Calu3 (cell line): ENCODE measurements around the gene SHISAL2B. TPM values are rescaled to one million over a fixed set of nuclear protein-coding genes. Genes with fewer than 3 reads are reported as not detected.
A peak's percentile ranks its signal among the peaks of the same experiment; 100 is the strongest.

ENCODE experiments used
- BruUV-seq: library from RNA; stranded (reverse); fragments of 400-500 nt; replicated peaks from 2 replicates; lab custom pipeline; 2021; lab: Mats Ljungman, UMichigan
- CTCF ChIA-PET: fragments of 300-600 bp; sonication (Branson Sonifier 250); formaldehyde crosslinking; loops from one replicate; lab custom pipeline; 2022; ENCODE audit warnings: antibody characterized with exemption; lab: Charles Lee
- DNase-seq: peaks from one replicate; pipeline ENCODE4 v3.0.0; 2022
- H3K27ac Mint-ChIP-seq: one replicate; pipeline ENCODE4 v1.8.0; 2022; ENCODE audit warnings: mixed read lengths; ENCODE audit not compliant: unreplicated experiment
- H3K27me3 Mint-ChIP-seq: one replicate; pipeline ENCODE4 v1.8.0; 2022; ENCODE audit warnings: mixed read lengths; ENCODE audit not compliant: unreplicated experiment
- H3K36me3 Mint-ChIP-seq: one replicate; pipeline ENCODE4 v1.8.0; 2022; ENCODE audit warnings: mild to moderate bottlenecking, moderate library complexity, mixed read lengths; ENCODE audit not compliant: insufficient read depth, unreplicated experiment
- H3K4me1 Mint-ChIP-seq: one replicate; pipeline ENCODE4 v1.8.0; 2022; ENCODE audit warnings: mild to moderate bottlenecking, low read depth, mixed read lengths; ENCODE audit not compliant: unreplicated experiment
- H3K4me3 Mint-ChIP-seq: one replicate; pipeline ENCODE4 v1.8.0; 2022; ENCODE audit warnings: mild to moderate bottlenecking, low read depth, moderate library complexity, mixed read lengths; ENCODE audit not compliant: unreplicated experiment
- H3K9me3 Mint-ChIP-seq: one replicate; pipeline ENCODE4 v1.8.0; 2022; ENCODE audit warnings: low read depth, mixed read lengths; ENCODE audit not compliant: unreplicated experiment
- intact Hi-C: fragments of 100-400 bp; cut with micrococcal nuclease; formaldehyde crosslinking; loops from one replicate; pipeline ENCODE4 v1.10.0; 2022; ENCODE audit not compliant: unreplicated experiment
- total RNA-seq: library from RNA; stranded (reverse); gene quantifications from 2 replicates; pipeline ENCODE4 v1.2.3, GENCODE V29; 2022
- TF ChIP-seq, protein P1 (sequence below): fragments of 200-600 bp; IDR thresholded peaks from one replicate; pipeline ENCODE4 v1.8.0; 2022; ENCODE audit warnings: antibody characterized with exemption; ENCODE audit not compliant: unreplicated experiment

SHISAL2B gene
- total RNA-seq, 1 experiment from 2014 or later, result not detected

DNA sequence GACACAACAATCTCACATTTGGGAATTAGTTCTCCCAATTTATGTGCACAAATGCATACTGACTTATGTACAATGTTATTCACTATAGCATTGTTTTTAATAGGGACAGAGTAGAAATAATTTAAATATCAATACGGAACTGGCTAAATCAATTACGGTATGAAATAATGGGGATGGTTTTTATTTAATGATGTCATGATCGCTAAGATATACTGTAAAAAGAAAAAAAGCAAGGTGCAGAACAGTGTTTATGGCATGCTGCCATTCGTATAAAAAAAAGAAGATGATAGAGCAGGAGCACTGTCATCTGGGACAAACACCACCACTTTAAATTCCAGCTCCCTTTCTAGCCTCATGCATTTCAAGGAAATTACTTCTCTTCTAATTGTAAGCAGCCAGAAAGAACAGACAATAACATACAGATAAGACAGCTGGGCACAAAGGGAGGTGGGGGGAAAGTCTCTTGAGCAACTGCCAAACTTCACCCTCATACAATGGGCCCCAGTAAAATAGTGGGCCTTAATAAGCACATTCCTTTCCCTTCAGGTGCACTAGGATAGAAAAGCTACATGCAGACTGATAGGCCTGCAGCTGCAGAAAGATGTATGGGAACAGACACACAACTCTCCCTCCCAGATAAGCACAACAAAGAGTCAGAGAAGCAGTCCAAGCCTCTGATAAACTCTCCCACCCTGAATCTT is 69.8 kb downstream of the SHISAL2B start:
- BruUV-seq, result no TSS peak

DNA sequence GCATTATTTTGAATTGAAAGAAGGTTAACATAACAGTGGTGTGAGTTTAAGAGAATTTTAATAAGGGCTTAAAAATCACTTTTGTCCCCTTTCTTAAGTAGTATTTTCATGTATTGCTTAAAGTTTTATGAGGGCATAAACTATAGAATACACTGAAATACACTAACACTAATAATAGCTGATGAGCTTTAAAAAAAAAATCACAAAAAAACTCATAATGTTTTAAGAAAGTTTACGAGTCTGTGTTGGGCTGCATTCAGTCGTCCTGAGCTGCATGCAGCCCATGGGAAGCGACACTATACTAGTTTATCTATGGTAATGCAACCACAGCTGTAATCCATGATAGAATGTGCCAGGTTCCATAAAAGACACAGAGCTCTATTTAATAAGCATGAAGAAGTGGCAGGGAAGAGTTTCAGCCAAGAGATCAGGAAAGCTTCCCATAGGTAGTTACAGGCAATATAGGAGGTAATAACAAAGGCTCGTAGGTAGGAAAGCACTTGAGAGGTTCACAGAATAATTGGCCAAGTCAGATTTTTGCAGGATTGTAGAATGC is 73.7 kb downstream of the SHISAL2B start:
- peaks cover 20% of the 10 kb centered on the region for H3K4me1 Mint-ChIP-seq
- no peak for DNase-seq
- no peak overlapping the region for H3K27ac Mint-ChIP-seq
- TF ChIP-seq, protein P1, sequence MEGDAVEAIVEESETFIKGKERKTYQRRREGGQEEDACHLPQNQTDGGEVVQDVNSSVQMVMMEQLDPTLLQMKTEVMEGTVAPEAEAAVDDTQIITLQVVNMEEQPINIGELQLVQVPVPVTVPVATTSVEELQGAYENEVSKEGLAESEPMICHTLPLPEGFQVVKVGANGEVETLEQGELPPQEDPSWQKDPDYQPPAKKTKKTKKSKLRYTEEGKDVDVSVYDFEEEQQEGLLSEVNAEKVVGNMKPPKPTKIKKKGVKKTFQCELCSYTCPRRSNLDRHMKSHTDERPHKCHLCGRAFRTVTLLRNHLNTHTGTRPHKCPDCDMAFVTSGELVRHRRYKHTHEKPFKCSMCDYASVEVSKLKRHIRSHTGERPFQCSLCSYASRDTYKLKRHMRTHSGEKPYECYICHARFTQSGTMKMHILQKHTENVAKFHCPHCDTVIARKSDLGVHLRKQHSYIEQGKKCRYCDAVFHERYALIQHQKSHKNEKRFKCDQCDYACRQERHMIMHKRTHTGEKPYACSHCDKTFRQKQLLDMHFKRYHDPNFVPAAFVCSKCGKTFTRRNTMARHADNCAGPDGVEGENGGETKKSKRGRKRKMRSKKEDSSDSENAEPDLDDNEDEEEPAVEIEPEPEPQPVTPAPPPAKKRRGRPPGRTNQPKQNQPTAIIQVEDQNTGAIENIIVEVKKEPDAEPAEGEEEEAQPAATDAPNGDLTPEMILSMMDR, result no peak
- H3K4me3 Mint-ChIP-seq, result no peak overlapping the region
- BruUV-seq, result no TSS peak
- H3K36me3 Mint-ChIP-seq, result peaks cover 20% of the 10 kb centered on the region
- intact Hi-C loops, result no loop called here
- CTCF ChIA-PET, result no interaction called here
- H3K27me3 Mint-ChIP-seq, result no peaks in the 10 kb centered on the region
- no peaks in the 10 kb centered on the region for H3K9me3 Mint-ChIP-seq

More for the DNA sequence above, 69.8 kb downstream of the SHISAL2B start:
- Mint-ChIP-seq H3K9me3 (no peaks in the 10 kb centered on the region), H3K4me3 (no peak overlapping the region), H3K27me3 (no peaks in the 10 kb centered on the region), H3K4me1 (no peaks in the 10 kb centered on the region), H3K36me3 (peaks cover 5% of the 10 kb centered on the region), H3K27ac (no peak overlapping the region)
- no peak for DNase-seq
- CTCF ChIA-PET, result no interaction called here
- intact Hi-C loops, result no loop called here
- TF ChIP-seq, protein P1, result no peak

DNA sequence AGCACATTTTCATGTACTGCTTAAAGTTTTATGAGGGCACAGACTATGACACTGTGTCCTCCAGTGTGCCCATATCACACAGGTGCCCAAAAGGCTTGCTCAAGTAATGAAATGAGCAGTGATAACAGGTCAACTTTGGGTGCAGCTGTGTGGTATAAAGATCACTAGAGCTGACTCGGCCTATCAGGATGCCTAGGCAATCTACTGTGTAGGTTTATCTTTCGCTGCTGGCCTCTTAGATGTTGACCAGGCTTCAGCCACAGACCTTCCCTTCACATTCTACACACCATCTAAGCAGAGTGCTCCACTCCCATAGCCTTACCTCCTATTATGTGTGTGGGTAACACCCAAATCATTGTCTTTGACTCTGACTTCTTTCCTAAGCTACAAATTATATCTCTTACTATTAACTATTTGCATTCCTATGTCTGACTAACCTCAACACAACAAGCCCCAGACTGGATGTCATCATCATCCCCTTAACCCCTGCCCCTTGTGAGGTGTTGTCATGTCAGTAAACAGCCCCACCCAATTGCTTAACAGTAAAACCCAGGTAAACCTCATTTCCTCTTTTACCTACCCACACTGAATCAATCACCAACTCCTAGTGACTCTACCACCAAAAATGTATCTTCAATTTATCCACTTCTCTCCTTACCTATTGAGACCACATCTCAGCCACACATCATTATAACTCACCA is 75.7 kb downstream of the SHISAL2B start:
- Mint-ChIP-seq H3K9me3 (no peaks in the 10 kb centered on the region), H3K36me3 (peaks cover 27% of the 10 kb centered on the region), H3K4me1 (peaks cover 33% of the 10 kb centered on the region), H3K27me3 (no peaks in the 10 kb centered on the region), H3K27ac (peak overlapping the region; percentile 12), H3K4me3 (peak overlapping the region; percentile 8)
- BruUV-seq, result no TSS peak
- CTCF ChIA-PET, result interaction anchor here (0.7 kb wide), 1 partner anchor 107 kb away, joined by 3 read pairs; no protein-coding TSS in a partner anchor
- peak; percentile 18 for DNase-seq
- intact Hi-C loops, result no loop called here
- TF ChIP-seq, protein P1, result no peak

DNA sequence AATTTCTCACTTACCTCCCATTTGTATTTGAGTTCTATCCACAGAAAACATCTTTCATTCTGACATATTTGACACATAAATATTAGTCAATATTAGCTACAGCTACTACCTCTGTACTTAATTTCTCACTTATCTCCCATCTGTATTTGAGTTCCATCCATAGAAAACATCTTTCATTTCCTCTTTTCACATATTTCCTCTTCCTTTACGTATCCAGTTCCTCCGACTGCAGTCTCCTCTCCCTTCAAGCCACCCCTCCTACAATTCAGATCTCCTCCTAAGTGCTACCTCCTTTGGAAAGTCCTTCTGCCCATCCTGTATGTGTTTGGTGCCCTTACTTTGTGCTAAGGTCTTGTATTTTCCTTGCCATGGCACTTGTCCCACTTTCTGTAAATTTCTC is 76.6 kb downstream of the SHISAL2B start:
- intact Hi-C loops, result no loop called here
- TF ChIP-seq, protein P1, result no peak
- peaks cover 33% of the 10 kb centered on the region for H3K4me1 Mint-ChIP-seq
- peak overlapping the region; percentile 57 for H3K27ac Mint-ChIP-seq
- no peaks in the 10 kb centered on the region for H3K27me3 Mint-ChIP-seq
- H3K36me3 Mint-ChIP-seq, result peaks cover 27% of the 10 kb centered on the region
- CTCF ChIA-PET, result no interaction called here
- no peak for DNase-seq
- H3K4me3 Mint-ChIP-seq, result peak overlapping the region; percentile 97
- no TSS peak for BruUV-seq
- no peaks in the 10 kb centered on the region for H3K9me3 Mint-ChIP-seq

Other genes with a start within 250 kb of the SHISAL2B start
- gene RGS7BP, start 184.5 kb upstream of the SHISAL2B start, total RNA-seq, result not detected in 2 replicates
- gene SREK1IP1, start 78.2 kb downstream of the SHISAL2B start, total RNA-seq, result 16.4 and 20.2 TPM in 2 replicates
- gene CWC27, start 78.4 kb downstream of the SHISAL2B start, total RNA-seq, result 22.8 and 25.9 TPM in 2 replicates